ENCODE results near the gene WFIKKN2.

The WFIKKN2 gene

GRCh38 chr17:50813583-50813982, 21.8 kb upstream of the WFIKKN2 start:
- no peak for DNase-seq (ENCODE audit: low read depth)

DNA sequence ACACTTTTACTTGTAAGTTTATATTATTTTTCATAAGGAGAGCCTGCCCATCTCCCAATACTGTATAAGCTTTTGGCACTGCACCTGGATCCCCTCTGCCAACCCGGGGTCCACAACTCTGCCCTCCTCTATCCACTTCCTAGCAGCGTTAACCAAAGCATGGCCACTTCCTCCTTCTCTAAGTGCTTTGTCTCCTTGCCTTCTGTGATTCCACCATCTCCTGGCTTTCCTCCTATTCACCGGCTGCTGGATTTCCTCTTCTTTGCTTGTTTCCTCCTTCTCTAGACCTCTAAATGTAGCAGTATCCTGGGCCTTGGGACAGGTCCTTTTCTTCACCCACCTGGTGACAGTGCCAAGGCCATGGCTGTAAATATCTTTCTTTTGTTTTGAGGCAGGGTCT, 20.0 kb upstream of the WFIKKN2 start:
- no peak for DNase-seq (ENCODE audit: low read depth)

DNA sequence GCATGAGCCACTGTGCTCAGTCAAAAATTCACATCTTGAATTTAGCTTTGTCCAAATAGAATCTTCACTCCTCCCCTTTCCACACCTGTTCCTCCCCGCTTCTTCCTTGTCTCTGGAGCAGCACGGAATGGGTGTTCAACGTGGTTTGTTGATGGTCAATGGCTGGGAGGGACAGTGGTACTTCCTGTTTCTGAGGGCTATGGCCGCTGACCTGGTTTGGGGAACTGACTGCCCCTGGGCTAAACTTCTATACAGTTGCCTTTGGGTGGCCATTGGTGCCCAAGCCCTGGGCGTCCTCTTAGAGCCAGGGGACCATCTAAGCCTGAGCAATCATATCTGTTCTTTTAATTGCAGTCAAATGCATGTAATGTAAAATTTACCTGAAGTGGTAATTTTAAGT, 19.1 kb upstream of the WFIKKN2 start:
- DNase-seq (ENCODE audit: low read depth): no peak

DNA sequence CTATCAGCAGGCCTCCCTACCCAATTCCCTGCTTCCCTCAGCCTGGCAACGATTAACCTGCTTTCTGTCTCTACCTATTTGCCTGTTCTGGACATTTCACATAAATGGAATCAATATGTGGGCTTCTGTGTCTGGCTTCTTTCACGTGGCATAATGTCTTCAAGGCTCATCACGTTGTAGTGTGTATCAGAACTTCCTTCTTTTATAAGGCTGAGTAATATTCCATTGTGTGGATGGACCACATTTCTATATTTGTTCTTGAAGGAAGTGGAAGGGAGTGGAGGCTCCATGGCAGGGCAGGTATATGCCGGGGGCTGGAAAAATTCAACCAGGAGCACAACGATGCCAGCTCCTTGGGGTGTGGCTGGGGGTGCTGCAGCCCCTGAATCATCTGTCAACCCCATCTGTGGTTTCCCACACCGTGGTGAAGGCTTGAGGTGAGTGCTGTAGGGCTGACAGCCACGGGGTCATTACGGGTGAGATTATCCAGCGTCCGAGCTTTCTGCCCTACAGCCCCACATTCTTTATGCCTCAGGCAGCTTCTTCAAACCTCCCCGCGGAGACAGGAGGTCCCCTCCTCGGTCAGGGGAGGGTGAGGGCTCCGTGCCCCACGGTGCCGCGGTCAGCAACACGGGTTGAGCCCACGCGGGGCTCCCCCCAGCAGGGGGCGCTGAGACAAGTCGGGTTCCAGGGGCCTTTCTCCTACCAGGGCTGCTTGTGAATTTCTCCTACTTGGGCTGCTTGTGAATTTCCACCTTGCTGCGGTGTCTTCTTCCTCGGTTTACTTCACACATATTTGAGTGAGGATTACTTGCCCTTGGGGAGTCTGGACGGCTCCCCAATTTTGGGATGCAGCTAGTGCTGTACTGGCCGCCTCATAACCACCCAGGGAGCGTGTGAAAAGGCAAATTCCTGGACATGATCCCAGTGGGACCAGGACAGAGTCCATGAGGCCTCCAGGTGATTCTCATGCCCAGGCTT, 18.3 kb upstream of the WFIKKN2 start:
- peak; percentile 9 for DNase-seq (ENCODE audit: low read depth)

DNA sequence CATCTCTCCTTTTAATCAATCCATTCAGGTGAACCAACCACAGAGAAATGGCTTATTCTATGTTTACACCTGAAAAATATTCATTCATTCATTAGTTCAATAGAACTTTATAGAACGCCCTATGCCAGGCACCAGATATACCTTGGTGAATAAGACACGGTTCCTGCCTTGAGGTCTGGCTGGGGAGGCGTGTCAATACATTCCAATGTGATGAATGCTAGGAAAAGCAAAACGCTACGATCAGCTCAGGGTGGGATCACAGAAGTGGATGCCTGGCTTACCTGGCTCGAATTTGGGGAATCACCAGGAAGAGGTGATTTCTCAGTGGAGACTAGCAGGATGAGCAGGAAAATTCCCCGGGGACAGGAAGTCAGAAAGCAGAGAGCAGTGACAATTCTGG, 17.5 kb upstream of the WFIKKN2 start:
- no peak for DNase-seq (ENCODE audit: low read depth)

DNA sequence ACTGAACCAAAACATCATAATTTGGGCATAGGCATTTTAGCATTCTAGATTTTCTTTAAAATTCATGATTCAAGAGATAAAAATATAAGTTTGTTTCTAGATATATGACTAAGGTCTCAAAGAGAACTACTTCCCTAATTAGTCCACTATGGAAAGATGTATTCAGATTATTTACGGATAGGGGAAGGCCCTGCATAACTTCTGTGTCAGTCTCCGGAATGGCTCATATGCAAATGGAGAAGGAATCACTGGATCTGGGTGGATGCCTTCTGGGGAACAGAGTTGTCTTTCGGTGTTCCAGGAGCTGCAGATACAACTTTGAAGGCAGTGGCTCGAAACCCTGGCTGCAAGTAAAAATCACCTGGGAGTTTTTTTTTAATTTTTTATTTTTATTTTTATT, 17.1 kb upstream of the WFIKKN2 start:
- no peak for DNase-seq (ENCODE audit: low read depth)

GRCh38 chr17:50818921-50819657, 16.3 kb upstream of the WFIKKN2 start:
- no peak for DNase-seq (ENCODE audit: low read depth)

- no peak for DNase-seq (ENCODE audit: low read depth)
These were observed 14.7 kb upstream of the WFIKKN2 start for GRCh38 chr17:50820651-50821050.

- no peak for DNase-seq (ENCODE audit: low read depth)
These were observed 12.8 kb upstream of the WFIKKN2 start for GRCh38 chr17:50822550-50822949.

DNA sequence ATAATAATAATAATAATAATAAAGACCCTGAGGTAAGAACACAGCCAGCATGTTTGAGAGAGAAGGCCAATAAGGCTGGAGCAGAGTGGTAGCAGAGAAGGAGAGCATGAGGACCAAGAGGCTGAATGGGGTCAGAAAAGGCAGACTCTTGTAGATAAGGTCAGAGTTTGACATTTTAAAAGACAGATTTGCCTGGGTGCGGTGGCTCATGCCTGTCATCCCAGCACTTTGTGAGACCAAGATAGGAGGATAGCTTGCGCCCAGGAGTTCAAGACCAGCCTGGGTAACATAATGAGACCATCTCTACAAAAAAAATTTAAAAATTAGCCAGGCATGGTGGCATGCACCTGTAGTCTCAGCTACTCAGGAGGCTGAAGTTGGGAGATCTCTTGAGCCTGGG, 11.0 kb upstream of the WFIKKN2 start:
- no peak for DNase-seq (ENCODE audit: low read depth)

DNA sequence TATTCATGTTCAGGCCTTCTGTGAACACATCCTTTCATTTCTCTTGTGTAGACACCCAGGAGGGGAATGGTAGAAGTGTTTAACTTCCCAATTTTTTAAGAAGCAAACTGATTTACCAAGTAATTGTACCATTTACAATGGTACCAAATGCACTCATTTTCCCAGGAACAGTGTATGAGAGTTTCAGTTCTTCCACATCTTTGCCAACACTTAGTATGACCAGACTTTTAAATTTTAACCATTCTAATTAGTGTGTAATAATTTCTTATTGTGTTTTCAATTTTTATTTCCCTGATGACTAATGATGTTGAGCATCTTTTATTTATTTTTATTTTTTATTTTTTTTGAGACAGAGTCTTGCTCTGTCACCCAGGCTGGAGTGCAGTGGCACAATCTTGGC, 10.2 kb upstream of the WFIKKN2 start:
- DNase-seq (ENCODE audit: low read depth): no peak

DNA sequence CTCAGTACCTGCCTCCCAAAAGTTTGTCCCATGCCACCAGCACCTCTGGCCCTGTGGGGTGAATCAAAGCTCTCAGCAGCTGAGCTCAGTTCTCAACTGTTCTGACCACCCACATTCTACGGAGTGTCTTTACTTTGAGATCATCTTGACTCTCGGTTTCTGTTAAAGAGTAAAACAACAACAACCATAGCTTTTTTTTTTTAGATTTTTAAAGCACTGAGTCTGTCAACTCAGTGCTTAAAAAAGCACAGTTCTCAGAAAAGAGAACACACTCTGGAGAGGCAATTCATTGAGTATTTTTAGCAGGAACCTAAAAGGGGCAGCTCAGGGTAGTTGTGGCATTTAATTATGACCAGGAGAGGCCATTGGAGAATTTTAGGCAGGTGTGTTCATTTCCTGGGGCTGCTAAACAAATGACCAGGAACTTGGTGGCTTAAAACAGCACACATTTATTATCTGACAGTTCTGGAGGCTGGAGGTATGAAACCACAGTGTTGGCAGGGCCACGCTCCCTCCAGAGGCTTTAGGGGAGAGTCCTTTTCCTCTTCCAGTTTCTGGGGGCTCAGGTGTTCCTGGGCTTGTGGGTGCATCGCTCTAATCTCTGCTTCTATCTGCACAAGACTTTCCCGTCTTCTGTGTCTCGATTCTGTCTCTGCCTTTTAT, 6.7 kb upstream of the WFIKKN2 start:
- no peak for DNase-seq (ENCODE audit: low read depth)

- DNase-seq (ENCODE audit: low read depth): no peak
These were observed 6.1 kb upstream of the WFIKKN2 start for GRCh38 chr17:50829332-50829731.

- DNase-seq (ENCODE audit: low read depth): no peak
These were observed 5.0 kb upstream of the WFIKKN2 start for GRCh38 chr17:50830352-50830751.

GRCh38 chr17:50830994-50831393, 4.4 kb upstream of the WFIKKN2 start:
- no peak for DNase-seq (ENCODE audit: low read depth)

DNA sequence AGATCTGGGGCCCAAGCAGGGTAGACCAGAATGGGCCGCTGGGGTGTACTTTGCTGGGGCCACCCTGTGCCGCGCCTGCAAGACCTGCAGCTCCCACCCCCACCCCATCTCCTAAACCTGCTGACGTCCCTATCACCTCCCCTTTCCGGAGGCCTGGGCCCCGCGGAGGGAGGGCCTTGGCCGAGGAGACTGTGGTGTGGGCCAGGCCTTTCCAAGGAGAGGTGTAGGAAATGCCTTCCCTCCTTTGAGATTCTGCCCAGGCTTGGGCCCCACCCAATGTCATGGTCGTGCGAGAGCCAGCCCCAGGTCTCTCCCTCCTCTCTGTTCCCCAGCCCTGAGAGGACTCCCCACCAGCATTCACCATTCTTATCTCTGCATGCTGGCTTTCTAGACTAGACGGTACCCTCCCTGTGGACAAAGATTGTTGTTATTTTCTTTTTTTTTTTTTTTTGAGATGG, 3.9 kb upstream of the WFIKKN2 start:
- DNase-seq (ENCODE audit: low read depth): no peak

DNA sequence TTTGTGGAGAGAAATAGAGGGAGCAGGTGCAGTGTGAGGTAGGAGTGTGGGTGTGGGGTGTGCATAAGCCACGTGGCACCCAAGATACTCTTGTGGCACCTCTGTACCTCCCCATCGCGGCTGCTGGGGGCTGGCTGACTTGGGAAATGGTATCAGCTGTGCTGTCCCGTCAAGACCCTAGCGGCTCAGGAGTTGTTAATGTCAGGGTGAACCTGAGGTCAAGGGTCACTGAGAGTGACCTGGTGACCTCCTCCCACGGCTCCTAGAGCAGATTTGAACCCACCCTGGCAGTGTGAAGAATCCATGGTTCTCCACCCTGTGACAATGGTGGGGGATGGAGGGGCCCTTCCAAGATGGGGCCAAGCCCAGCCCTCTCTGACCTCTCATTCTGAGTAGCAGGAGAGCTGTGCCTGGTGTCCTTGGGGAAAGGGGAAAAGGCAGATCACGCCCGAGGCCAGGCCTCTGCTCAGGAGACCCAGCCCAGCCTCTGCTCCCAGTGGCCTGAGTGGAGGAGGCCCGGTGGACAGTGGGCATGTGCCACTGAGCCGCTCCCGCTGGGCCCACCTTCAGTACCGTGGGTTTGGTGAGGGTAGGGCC, 3.0 kb upstream of the WFIKKN2 start:
- DNase-seq (ENCODE audit: low read depth): no peak

- no peak for DNase-seq (ENCODE audit: low read depth)
These were observed 2.5 kb upstream of the WFIKKN2 start for GRCh38 chr17:50832864-50833381.

- DNase-seq (ENCODE audit: low read depth): no peak
These were observed 1.6 kb upstream of the WFIKKN2 start for GRCh38 chr17:50833510-50834428.

DNA sequence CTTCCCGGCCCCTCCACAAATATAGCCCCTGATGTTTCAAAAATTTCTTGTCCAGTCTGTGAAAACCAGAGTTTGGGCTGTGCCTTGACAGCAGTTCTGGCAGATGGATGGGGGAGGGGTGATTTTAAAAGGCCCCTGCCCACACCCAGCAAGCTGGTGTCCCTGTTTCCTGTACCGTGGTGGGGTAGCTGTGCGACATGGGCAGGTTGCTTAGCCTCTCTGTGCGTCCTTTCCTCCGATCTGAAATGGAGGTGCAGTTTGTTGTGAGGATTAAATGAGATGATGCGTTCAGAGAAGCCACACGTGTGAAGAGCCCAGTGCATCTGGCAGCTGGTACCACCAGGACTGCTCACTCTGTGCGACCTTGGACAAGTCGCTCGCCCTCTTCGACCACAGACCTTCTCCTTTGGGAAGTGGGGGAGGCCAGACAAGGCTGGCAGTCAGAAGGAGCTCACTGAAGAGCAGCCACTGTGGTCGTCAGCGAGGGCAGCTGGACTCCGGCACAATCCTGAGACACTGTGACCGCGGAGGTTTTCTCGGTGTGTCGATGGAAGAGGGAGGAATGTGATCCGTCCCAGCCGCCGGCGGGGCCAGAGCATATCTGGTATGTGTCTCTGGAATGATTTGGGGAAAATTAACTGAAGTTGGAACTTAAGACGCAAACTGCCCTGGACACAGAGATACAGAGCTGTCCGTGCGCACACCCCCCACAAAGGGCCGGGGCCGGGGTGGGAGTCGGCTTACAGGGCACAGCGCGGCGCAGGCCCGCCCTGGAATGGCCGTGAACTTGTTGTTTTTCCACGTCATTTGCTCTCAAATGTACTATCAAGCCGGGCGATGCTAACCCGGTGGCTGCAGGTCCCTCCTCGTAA, 721 bp upstream of the WFIKKN2 start:
- no peak for DNase-seq (ENCODE audit: low read depth)
